DND-41 (cell line): ENCODE measurements around the gene ULBP3.

Experiments
- ATAC-seq: fragments of 200-7000 bp; cut with Tn5 transposase; 3 replicates; pipeline ENCODE4 v1.9.1; 2021; ENCODE audit warnings: low read depth; ENCODE audit not compliant: insufficient read depth
- DNase-seq: peaks from one replicate; pipeline ENCODE4 v3.0.0-alpha.2; 2020
- H2AFZ ChIP-seq: 2 replicates; pipeline ENCODE4 v1.6.0; 2012; ENCODE audit warnings: low read depth, low read length
- H3K27ac ChIP-seq: 2 replicates; pipeline ENCODE4 v1.5.1; 2012; ENCODE audit warnings: low read length, inconsistent platforms
- H3K27me3 ChIP-seq: fragments of 200-600 bp; sonication (generic); 2 replicates; pipeline ENCODE4 v1.6.0; 2012; ENCODE audit warnings: low read length, mild to moderate bottlenecking, inconsistent platforms; ENCODE audit not compliant: insufficient read depth, poor library complexity
- H3K36me3 ChIP-seq: 2 replicates; pipeline ENCODE4 v1.5.1; 2012; ENCODE audit warnings: low read length, inconsistent platforms; ENCODE audit not compliant: insufficient read depth
- H3K4me1 ChIP-seq: 2 replicates; pipeline ENCODE4 v1.5.1; 2012; ENCODE audit warnings: mild to moderate bottlenecking, low read length; ENCODE audit not compliant: insufficient read depth
- H3K4me2 ChIP-seq: 2 replicates; pipeline ENCODE4 v1.6.0; 2012; ENCODE audit warnings: mild to moderate bottlenecking, moderate library complexity, low read length, inconsistent platforms; ENCODE audit not compliant: insufficient read depth
- H3K4me3 ChIP-seq, 2 experiments: fragments of 200-600 bp in 1 of 2; shearing (Covaris generic) in 1 of 2; 2 replicates each; pipeline ENCODE4 v1.5.1; 2012 to 2016; ENCODE audit warnings: inconsistent platforms in 2 of 2, low read length in 2 of 2, mild to moderate bottlenecking in 2 of 2, low read depth in 1 of 2, moderate library complexity in 1 of 2
- H3K79me2 ChIP-seq: 2 replicates; pipeline ENCODE4 v1.6.0; 2012; ENCODE audit warnings: low read length, inconsistent platforms; ENCODE audit not compliant: insufficient read depth
- H3K9ac ChIP-seq: 2 replicates; pipeline ENCODE4 v1.6.0; 2012; ENCODE audit warnings: low read depth, mild to moderate bottlenecking, inconsistent platforms, low read length, moderate library complexity
- H3K9me3 ChIP-seq: 2 replicates; pipeline ENCODE4 v1.5.1; 2012; ENCODE audit warnings: low read length, moderate library complexity, mild to moderate bottlenecking, inconsistent platforms; ENCODE audit not compliant: insufficient read depth, severe bottlenecking
- H4K20me1 ChIP-seq: 2 replicates; pipeline ENCODE4 v1.6.0; 2012; ENCODE audit warnings: low read length; ENCODE audit not compliant: insufficient read depth
- CTCF ChIP-seq: IDR thresholded peaks from 2 replicates; pipeline ENCODE4 v1.5.1; 2012; ENCODE audit warnings: borderline replicate concordance, low read length, moderate library complexity, mild to moderate bottlenecking; ENCODE audit not compliant: poor library complexity, severe bottlenecking; ENCODE audit errors: extremely low read depth
- EZH2 ChIP-seq: IDR thresholded peaks from 3 replicates; pipeline ENCODE4 v1.6.1; 2012; ENCODE audit warnings: borderline replicate concordance, low read depth, mild to moderate bottlenecking, moderate library complexity, low read length, inconsistent platforms; ENCODE audit not compliant: severe bottlenecking

Gene ULBP3

GRCh38 chr6:150032598-150032997, 36.3 kb downstream of the ULBP3 start:
- H3K9me3 ChIP-seq: no peaks in the 10 kb centered on the region
- H4K20me1 ChIP-seq: no peaks in the 10 kb centered on the region; the same call in 1 of the 2 replicates
- no peak for TF ChIP-seq EZH2
- TF ChIP-seq CTCF: no peak
- H3K4me3 ChIP-seq: no peak overlapping the region
- ATAC-seq: no peak
- H3K4me1 ChIP-seq: no peaks in the 10 kb centered on the region
- H3K9ac ChIP-seq: no peak overlapping the region
- no peak for DNase-seq
- H2AFZ ChIP-seq: no peak overlapping the region
- no peak overlapping the region for H3K27ac ChIP-seq
- H3K36me3 ChIP-seq: no peaks in the 10 kb centered on the region
- H3K79me2 ChIP-seq: no peaks in the 10 kb centered on the region
- peaks cover 23% of the 10 kb centered on the region for H3K27me3 ChIP-seq
- H3K4me2 ChIP-seq: no peak overlapping the region

- H4K20me1 ChIP-seq: no peaks in the 10 kb centered on the region; the same call in 1 of the 2 replicates
- H3K27me3 ChIP-seq: peaks cover 20% of the 10 kb centered on the region
- DNase-seq (no peak), ATAC-seq (no peak)
- TF ChIP-seq EZH2 (no peak), CTCF (no peak)
- H3K4me1 ChIP-seq: no peaks in the 10 kb centered on the region
- H3K4me3 ChIP-seq: no peak overlapping the region
- H2AFZ ChIP-seq: no peak overlapping the region
- no peaks in the 10 kb centered on the region for H3K79me2 ChIP-seq
- no peak overlapping the region for H3K9ac ChIP-seq
- no peaks in the 10 kb centered on the region for H3K36me3 ChIP-seq
- no peaks in the 10 kb centered on the region for H3K9me3 ChIP-seq
- H3K27ac ChIP-seq: no peak overlapping the region
- no peak overlapping the region for H3K4me2 ChIP-seq
Measured at GRCh38 chr6:150030611-150031010, 38.3 kb downstream of the ULBP3 start.

- H3K9ac ChIP-seq: no peak overlapping the region
- no peaks in the 10 kb centered on the region for H4K20me1 ChIP-seq
- no peak overlapping the region for H3K27ac ChIP-seq
- no peaks in the 10 kb centered on the region for H3K36me3 ChIP-seq
- H3K4me2 ChIP-seq: no peak overlapping the region
- peak; percentile 61; the same call in 2 of the 3 replicates for ATAC-seq
- no peak overlapping the region for H2AFZ ChIP-seq
- no peak overlapping the region for H3K4me3 ChIP-seq
- no peak for TF ChIP-seq EZH2
- no peak for TF ChIP-seq CTCF
- no peaks in the 10 kb centered on the region for H3K9me3 ChIP-seq
- H3K4me1 ChIP-seq: no peaks in the 10 kb centered on the region
- H3K27me3 ChIP-seq: peaks cover 15% of the 10 kb centered on the region
- no peaks in the 10 kb centered on the region for H3K79me2 ChIP-seq
- DNase-seq: no peak
Measured at GRCh38 chr6:150029749-150030148, 39.2 kb downstream of the ULBP3 start.

- no peak overlapping the region for H3K27ac ChIP-seq
- no peak for TF ChIP-seq CTCF
- TF ChIP-seq EZH2: no peak
- no peaks in the 10 kb centered on the region for H4K20me1 ChIP-seq
- no peak for DNase-seq
- no peak overlapping the region for H3K4me2 ChIP-seq
- H3K9ac ChIP-seq: no peak overlapping the region
- no peak overlapping the region for H3K4me3 ChIP-seq
- H3K79me2 ChIP-seq: no peaks in the 10 kb centered on the region
- H3K9me3 ChIP-seq: no peaks in the 10 kb centered on the region
- no peaks in the 10 kb centered on the region for H3K4me1 ChIP-seq
- H3K27me3 ChIP-seq: peaks cover 15% of the 10 kb centered on the region
- no peaks in the 10 kb centered on the region for H3K36me3 ChIP-seq
- no peak for ATAC-seq
- no peak overlapping the region for H2AFZ ChIP-seq
Measured at GRCh38 chr6:150029276-150029675, 39.6 kb downstream of the ULBP3 start.
